ENCODE data around the gene TDRD12. TPM values are rescaled to one million over a fixed set of nuclear protein-coding genes. Genes with fewer than 3 reads are reported as not detected.

Gene TDRD12
- total RNA-seq, 3 donors from 2014 or later (not counting 1 experiment from before 2014, with no cell fraction given), result 0.13 to 0.45 TPM; not detected in 1

DNA sequence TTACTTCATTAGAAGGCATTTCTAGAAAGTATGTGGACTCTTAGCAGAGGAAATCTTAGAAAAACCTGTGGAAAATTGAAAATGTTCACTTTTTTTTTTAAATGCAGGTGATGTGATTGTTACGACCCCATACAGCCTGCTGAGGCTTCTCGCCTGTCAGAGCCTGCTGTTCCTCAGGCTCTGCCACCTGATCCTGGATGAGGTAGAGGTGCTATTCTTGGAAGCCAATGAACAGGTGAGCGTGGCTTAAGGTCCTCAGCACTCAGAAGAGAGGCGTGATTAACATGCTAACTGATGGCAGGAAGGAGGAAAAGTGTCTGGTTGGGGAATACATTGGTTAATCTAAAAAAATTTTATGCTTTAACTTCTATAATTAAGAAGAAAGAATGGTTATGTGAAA is 78.6 kb downstream of the TDRD12 start:
- Mint-ChIP-seq H3K4me1 (peaks cover 8 to 15% of the 10 kb centered on the region in 2 donors), H3K9me3 (no peaks in the 10 kb centered on the region), H3K36me3 (no peaks in the 10 kb centered on the region), H3K27ac (no peak overlapping the region), H3K4me3 (no peak overlapping the region), H3K27me3 (ENCODE audit: low read depth in 2 of 2) (no peaks in the 10 kb centered on the region)
- WGBS (ENCODE audit: insufficient coverage), result 75% methylated on average over 4 of the region's 4 CpGs
- H3K36me3 ChIP-seq (ENCODE audit: control insufficient read depth, insufficient read depth, low read length), result no peaks in the 10 kb centered on the region
- H3K9me3 ChIP-seq (ENCODE audit: control insufficient read depth, insufficient read depth, low read length), result no peaks in the 10 kb centered on the region
- H3K4me3 ChIP-seq (ENCODE audit: low read length), result no peak overlapping the region
- H3K27me3 ChIP-seq (ENCODE audit: control insufficient read depth, insufficient read depth, low read length), result no peaks in the 10 kb centered on the region
- intact Hi-C loops (cut with micrococcal nuclease), result no loop called here
- no peak overlapping the region for H3K27ac ChIP-seq (ENCODE audit: low read length)
- TF ChIP-seq, protein P1, sequence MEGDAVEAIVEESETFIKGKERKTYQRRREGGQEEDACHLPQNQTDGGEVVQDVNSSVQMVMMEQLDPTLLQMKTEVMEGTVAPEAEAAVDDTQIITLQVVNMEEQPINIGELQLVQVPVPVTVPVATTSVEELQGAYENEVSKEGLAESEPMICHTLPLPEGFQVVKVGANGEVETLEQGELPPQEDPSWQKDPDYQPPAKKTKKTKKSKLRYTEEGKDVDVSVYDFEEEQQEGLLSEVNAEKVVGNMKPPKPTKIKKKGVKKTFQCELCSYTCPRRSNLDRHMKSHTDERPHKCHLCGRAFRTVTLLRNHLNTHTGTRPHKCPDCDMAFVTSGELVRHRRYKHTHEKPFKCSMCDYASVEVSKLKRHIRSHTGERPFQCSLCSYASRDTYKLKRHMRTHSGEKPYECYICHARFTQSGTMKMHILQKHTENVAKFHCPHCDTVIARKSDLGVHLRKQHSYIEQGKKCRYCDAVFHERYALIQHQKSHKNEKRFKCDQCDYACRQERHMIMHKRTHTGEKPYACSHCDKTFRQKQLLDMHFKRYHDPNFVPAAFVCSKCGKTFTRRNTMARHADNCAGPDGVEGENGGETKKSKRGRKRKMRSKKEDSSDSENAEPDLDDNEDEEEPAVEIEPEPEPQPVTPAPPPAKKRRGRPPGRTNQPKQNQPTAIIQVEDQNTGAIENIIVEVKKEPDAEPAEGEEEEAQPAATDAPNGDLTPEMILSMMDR (IDR thresholded peaks at IDR 0.05), result no peak
- ATAC-seq (no peak), DNase-seq (no peak)
- H3K4me1 ChIP-seq (ENCODE audit: control insufficient read depth, insufficient read depth, low read length), result peaks cover 30% of the 10 kb centered on the region

DNA sequence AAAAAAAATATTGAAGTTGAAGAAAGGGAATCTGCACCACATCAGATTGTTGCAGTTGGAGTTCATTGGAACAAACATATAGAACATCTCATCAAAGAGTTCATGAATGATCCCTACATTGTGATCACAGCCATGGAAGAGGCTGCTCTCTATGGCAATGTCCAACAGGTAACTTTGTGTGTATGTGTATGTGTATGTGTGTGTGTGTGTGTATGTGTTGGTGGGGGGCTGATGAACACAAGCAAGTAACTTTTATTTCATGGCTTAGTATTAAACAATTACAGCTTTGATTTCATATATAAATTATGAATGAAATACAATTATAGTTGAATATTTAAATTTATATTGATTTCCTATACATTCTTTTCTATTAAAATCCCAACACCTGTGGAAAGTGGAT is 80.6 kb downstream of the TDRD12 start:
- ATAC-seq (no peak), DNase-seq (no peak)
- Mint-ChIP-seq H3K4me3 (no peak overlapping the region), H3K9me3 (no peaks in the 10 kb centered on the region), H3K27ac (no peak overlapping the region), H3K4me1 (peaks cover 0 to 7% of the 10 kb centered on the region in 2 donors), H3K36me3 (no peaks in the 10 kb centered on the region), H3K27me3 (ENCODE audit: low read depth in 2 of 2) (no peaks in the 10 kb centered on the region)
- Histone ChIP-seq H3K36me3 (ENCODE audit: control insufficient read depth, insufficient read depth, low read length) (no peaks in the 10 kb centered on the region), H3K4me3 (ENCODE audit: low read length) (no peak overlapping the region), H3K27ac (ENCODE audit: low read length) (no peak overlapping the region), H3K4me1 (ENCODE audit: control insufficient read depth, insufficient read depth, low read length) (peaks cover 10% of the 10 kb centered on the region), H3K27me3 (ENCODE audit: control insufficient read depth, insufficient read depth, low read length) (no peaks in the 10 kb centered on the region), H3K9me3 (ENCODE audit: control insufficient read depth, insufficient read depth, low read length) (no peaks in the 10 kb centered on the region)
- TF ChIP-seq, protein P1 (IDR thresholded peaks at IDR 0.05), result no peak
- intact Hi-C loops (cut with micrococcal nuclease), result no loop called here

DNA sequence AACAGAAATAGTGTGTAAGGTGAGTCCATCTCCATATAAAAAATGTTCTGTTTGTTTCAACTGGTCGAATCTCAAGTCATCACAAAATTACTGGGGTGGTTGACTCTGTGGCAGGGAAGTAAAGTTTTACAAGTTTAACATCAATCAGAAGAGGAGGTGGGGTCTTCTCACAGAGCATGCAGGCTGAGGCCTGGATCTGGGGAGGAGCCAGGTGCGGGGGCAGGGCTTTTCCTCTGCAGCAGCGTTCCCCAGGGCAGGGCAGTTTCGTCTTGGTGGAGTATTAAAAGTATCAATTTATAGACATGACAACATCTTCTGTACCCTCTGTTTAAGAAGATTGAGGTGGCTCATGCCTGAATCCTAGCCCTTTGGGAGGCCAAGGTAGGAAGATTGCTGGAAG is 81.2 kb downstream of the TDRD12 start:
- ATAC-seq (no peak), DNase-seq (no peak)
- H3K9me3 Mint-ChIP-seq, result no peaks in the 10 kb centered on the region
- no peaks in the 10 kb centered on the region for H3K27me3 ChIP-seq (ENCODE audit: control insufficient read depth, insufficient read depth, low read length)
- H3K4me3 ChIP-seq (ENCODE audit: low read length), result no peak overlapping the region
- H3K27ac ChIP-seq (ENCODE audit: low read length), result no peak overlapping the region
- H3K4me1 Mint-ChIP-seq, result peaks cover 0 to 3% of the 10 kb centered on the region in 2 donors
- no peaks in the 10 kb centered on the region for H3K27me3 Mint-ChIP-seq (ENCODE audit: low read depth in 2 of 2)
- H3K36me3 Mint-ChIP-seq, result no peaks in the 10 kb centered on the region
- TF ChIP-seq, protein P1 (IDR thresholded peaks at IDR 0.05), result no peak
- intact Hi-C loops (cut with micrococcal nuclease), result no loop called here
- no peak overlapping the region for H3K4me3 Mint-ChIP-seq
- no peak overlapping the region for H3K27ac Mint-ChIP-seq
- H3K36me3 ChIP-seq (ENCODE audit: control insufficient read depth, insufficient read depth, low read length), result no peaks in the 10 kb centered on the region
- peaks cover 5% of the 10 kb centered on the region for H3K4me1 ChIP-seq (ENCODE audit: control insufficient read depth, insufficient read depth, low read length)
- WGBS (ENCODE audit: insufficient coverage), result 58% methylated on average over 2 of the region's 4 CpGs
- H3K9me3 ChIP-seq (ENCODE audit: control insufficient read depth, insufficient read depth, low read length), result no peaks in the 10 kb centered on the region

DNA sequence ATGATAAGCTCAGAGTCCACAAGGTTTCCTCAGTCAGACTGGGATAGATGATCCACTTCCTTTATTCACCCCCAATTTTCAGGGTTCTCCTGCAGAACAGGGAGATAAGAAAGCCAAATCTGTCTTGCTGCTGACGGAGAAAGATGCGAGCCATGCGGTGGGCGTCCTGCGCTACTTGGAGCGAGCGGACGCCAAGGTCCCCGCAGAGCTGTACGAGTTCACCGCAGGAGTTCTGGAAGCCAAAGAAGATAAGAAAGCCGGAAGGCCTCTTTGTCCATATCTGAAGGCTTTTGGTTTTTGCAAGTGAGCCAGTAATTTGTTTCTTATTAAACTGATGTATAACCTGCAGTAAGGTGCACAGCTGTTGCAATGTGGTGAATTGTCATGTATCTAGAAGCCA is 83.3 kb downstream of the TDRD12 start:
- DNase-seq (no peak), ATAC-seq (no peak)
- Histone ChIP-seq H3K27ac (ENCODE audit: low read length) (no peak overlapping the region), H3K36me3 (ENCODE audit: control insufficient read depth, insufficient read depth, low read length) (no peaks in the 10 kb centered on the region), H3K27me3 (ENCODE audit: control insufficient read depth, insufficient read depth, low read length) (no peaks in the 10 kb centered on the region), H3K4me3 (ENCODE audit: low read length) (no peak overlapping the region), H3K4me1 (ENCODE audit: control insufficient read depth, insufficient read depth, low read length) (no peaks in the 10 kb centered on the region), H3K9me3 (ENCODE audit: control insufficient read depth, insufficient read depth, low read length) (no peaks in the 10 kb centered on the region)
- TF ChIP-seq, protein P1 (IDR thresholded peaks at IDR 0.05), result no peak
- intact Hi-C loops (cut with micrococcal nuclease), result no loop called here
- 97% methylated on average over 12 of the region's 12 CpGs for WGBS (ENCODE audit: insufficient coverage)
- no peak overlapping the region for H3K27ac Mint-ChIP-seq
- no peaks in the 10 kb centered on the region for H3K27me3 Mint-ChIP-seq (ENCODE audit: low read depth in 2 of 2)
- no peaks in the 10 kb centered on the region for H3K4me1 Mint-ChIP-seq
- no peaks in the 10 kb centered on the region for H3K9me3 Mint-ChIP-seq
- H3K4me3 Mint-ChIP-seq, result no peak overlapping the region
- no peaks in the 10 kb centered on the region for H3K36me3 Mint-ChIP-seq
